Thyroid gland (tissue), 4 donors: Measurements from ENCODE around the gene TMEM233. TPM values are rescaled to one million over a fixed set of nuclear protein-coding genes. Genes with fewer than 3 reads are reported as not detected.

ENCODE experiments used
- DNase-seq, 2 donors: peaks; one replicate each; pipeline ENCODE4 v3.0.0-alpha.2; 2019
- H3K27ac ChIP-seq, 3 donors: fragments of 200-600 bp; sonication (generic); 1 replicate in 2 of 3; 2 replicates in 1 of 3; pipeline ENCODE4 v1.5.1; 2016 to 2019; ENCODE audit warnings: mild to moderate bottlenecking in 1 of 3, moderate library complexity in 1 of 3
- H3K27me3 ChIP-seq: fragments of 200-600 bp; sonication (generic); one replicate; pipeline ENCODE4 v1.5.1; 2019
- H3K36me3 ChIP-seq, 2 donors: fragments of 200-600 bp; sonication (generic); one replicate each; pipeline ENCODE4 v1.5.1; 2016 to 2019
- H3K4me1 ChIP-seq, 2 donors: fragments of 200-600 bp; sonication (generic); one replicate each; pipeline ENCODE4 v1.5.1; 2017 to 2019
- H3K4me3 ChIP-seq, 3 donors: fragments of 200-600 bp; sonication (generic); replicated peaks in 1 of 3; 1 replicate in 2 of 3; 2 replicates in 1 of 3; pipeline ENCODE4 v1.5.1; 2016; ENCODE audit warnings: mild to moderate bottlenecking in 1 of 3
- H3K9me3 ChIP-seq: fragments of 200-600 bp; sonication (generic); one replicate; pipeline ENCODE4 v1.5.1; 2017
- CTCF ChIP-seq, 6 experiments: fragments of 200-600 bp in 3 of 6; fragments of 450-650 bp in 3 of 6; sonication (generic) in 3 of 6; IDR thresholded peaks; one replicate each; pipeline ENCODE4 v1.5.1; 2016 to 2019; ENCODE audit warnings: antibody characterized with exemption in 6 of 6, mild to moderate bottlenecking in 2 of 6, inconsistent platforms in 1 of 6, moderate library complexity in 1 of 6
- POLR2A ChIP-seq, 2 donors: fragments of 450-650 bp; IDR thresholded peaks; one replicate each; pipeline ENCODE4 v1.6.1; 2017; ENCODE audit warnings: antibody characterized with exemption in 2 of 2, mild to moderate bottlenecking in 2 of 2, moderate library complexity in 1 of 2
- WGBS, 2 donors: methylation state at CpG; one replicate each; pipeline ENCODE4 v1.1.5; 2017; 5-methylcytosine and 5-hydroxymethylcytosine counted together
- intact Hi-C: fragments of 100-400 bp; cut with DNase I; formaldehyde crosslinking; loops from one replicate; pipeline ENCODE4 v1.15.1; 2023
- total RNA-seq, 4 donors: library from RNA; depleted of rRNA; stranded (reverse); fragments of >200 nt; gene quantifications; one replicate each; pipeline ENCODE4 v1.2.3, GENCODE V29; 2016

TMEM233 gene
- total RNA-seq, 4 donors from 2014 or later, result 1.3 to 7.9 (median 4.4) TPM

- intact Hi-C loops, result no loop called here
- Histone ChIP-seq H3K27me3 (no peaks in the 10 kb centered on the region), H3K27ac (no peak overlapping the region), H3K4me3 (no peak overlapping the region), H3K36me3 (peaks cover 0 to 4% of the 10 kb centered on the region in 2 donors), H3K4me1 (peaks cover 8 to 12% of the 10 kb centered on the region in 2 donors), H3K9me3 (no peaks in the 10 kb centered on the region)
- 83 to 89% methylated on average over 6 of the region's 6 CpGs for WGBS, 2 donors
- DNase-seq, result no peak
- TF ChIP-seq POLR2A (IDR thresholded peaks at IDR 0.05), result no peak
- TF ChIP-seq CTCF (IDR thresholded peaks at IDR 0.05), result no peak
Measured at GRCh38 chr12:119627019-119627643, 33.6 kb downstream of the TMEM233 start.

- intact Hi-C loops, result no loop called here
- WGBS, 2 donors, result 82 to 83% methylated on average over 6 of the region's 6 CpGs
- TF ChIP-seq POLR2A (IDR thresholded peaks at IDR 0.05), result no peak
- TF ChIP-seq CTCF (IDR thresholded peaks at IDR 0.05), result no peak
- H3K27me3 ChIP-seq, result no peaks in the 10 kb centered on the region
- H3K4me1 ChIP-seq, result peaks cover 8 to 11% of the 10 kb centered on the region in 2 donors
- H3K27ac ChIP-seq, result no peak overlapping the region
- no peak overlapping the region for H3K4me3 ChIP-seq
- no peak for DNase-seq
- H3K36me3 ChIP-seq, result peaks cover 0 to 4% of the 10 kb centered on the region in 2 donors
- no peaks in the 10 kb centered on the region for H3K9me3 ChIP-seq
Measured at GRCh38 chr12:119627686-119628085, 34.1 kb downstream of the TMEM233 start.

- WGBS, 2 donors, result 90 to 97% methylated on average over 7 of the region's 7 CpGs
- TF ChIP-seq POLR2A (IDR thresholded peaks at IDR 0.05) (no peak), CTCF (IDR thresholded peaks at IDR 0.05) (no peak)
Measured at GRCh38 chr12:119630223-119630780, 36.7 kb downstream of the TMEM233 start.

GRCh38 chr12:119630962-119631550, 37.5 kb downstream of the TMEM233 start:
- no peaks in the 10 kb centered on the region for H3K4me1 ChIP-seq
- peaks cover 0 to 8% of the 10 kb centered on the region in 2 donors for H3K36me3 ChIP-seq
- no peak for DNase-seq
- H3K27me3 ChIP-seq, result no peaks in the 10 kb centered on the region
- 60 to 100% methylated on average over 1 of the region's 1 CpG for WGBS, 2 donors
- TF ChIP-seq CTCF (IDR thresholded peaks at IDR 0.05) (no peak), POLR2A (IDR thresholded peaks at IDR 0.05) (no peak)
- H3K4me3 ChIP-seq, result no peak overlapping the region
- H3K27ac ChIP-seq, result no peak overlapping the region
- intact Hi-C loops, result no loop called here
- H3K9me3 ChIP-seq, result no peaks in the 10 kb centered on the region

More at GRCh38 chr12:119630223-119630780, 36.7 kb downstream of the TMEM233 start:
- Histone ChIP-seq H3K9me3 (no peaks in the 10 kb centered on the region), H3K27ac (no peak overlapping the region), H3K27me3 (no peaks in the 10 kb centered on the region), H3K4me3 (no peak overlapping the region), H3K4me1 (peaks cover 0 to 1% of the 10 kb centered on the region in 2 donors), H3K36me3 (peaks cover 0 to 7% of the 10 kb centered on the region in 2 donors)
- no peak for DNase-seq
- intact Hi-C loops, result no loop called here
